OCI-LY3 (cell line): ENCODE results near the gene MARCHF3.
"Not testable (repeated sequence)": the region's sequence is repeated elsewhere in the genome, so short reads cannot be mapped to it uniquely, and the experiment has no call there.

Source experiments
- EZH2phosphoT487 ChIP-seq: fragments of 200-600 bp; shearing (Covaris generic); IDR thresholded peaks from 2 replicates; pipeline ENCODE4 v1.6.1; 2018; ENCODE audit warnings: antibody characterized with exemption, mixed run types, low read depth
- TF ChIP-seq, protein P1 (sequence below): fragments of 200-600, 300-600 bp; sonication (generic); IDR thresholded peaks from 2 replicates; pipeline ENCODE4 v1.5.1; 2014; ENCODE audit warnings: antibody characterized with exemption, low read length, low read depth

DNA sequence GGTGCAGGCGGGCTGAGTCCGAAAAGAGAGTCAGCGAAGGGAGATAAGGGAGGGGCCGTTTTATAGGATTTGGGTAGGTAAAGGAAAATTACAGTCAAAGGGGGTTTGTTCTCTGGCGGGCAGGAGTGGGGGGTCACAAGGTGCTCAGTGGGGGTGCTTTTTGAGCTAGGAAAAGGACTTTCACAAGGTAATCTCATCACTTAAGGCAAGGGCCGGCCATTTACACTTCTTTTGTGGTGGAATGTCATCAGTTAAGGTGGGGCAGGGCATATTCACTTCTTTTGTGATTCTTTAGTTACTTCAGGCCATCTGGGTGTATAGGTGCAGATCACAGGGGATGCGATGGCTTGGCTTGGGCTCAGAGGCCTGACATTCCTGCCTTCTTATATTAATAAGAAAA is 191.0 kb downstream of the MARCHF3 start:
- TF ChIP-seq, protein P1, sequence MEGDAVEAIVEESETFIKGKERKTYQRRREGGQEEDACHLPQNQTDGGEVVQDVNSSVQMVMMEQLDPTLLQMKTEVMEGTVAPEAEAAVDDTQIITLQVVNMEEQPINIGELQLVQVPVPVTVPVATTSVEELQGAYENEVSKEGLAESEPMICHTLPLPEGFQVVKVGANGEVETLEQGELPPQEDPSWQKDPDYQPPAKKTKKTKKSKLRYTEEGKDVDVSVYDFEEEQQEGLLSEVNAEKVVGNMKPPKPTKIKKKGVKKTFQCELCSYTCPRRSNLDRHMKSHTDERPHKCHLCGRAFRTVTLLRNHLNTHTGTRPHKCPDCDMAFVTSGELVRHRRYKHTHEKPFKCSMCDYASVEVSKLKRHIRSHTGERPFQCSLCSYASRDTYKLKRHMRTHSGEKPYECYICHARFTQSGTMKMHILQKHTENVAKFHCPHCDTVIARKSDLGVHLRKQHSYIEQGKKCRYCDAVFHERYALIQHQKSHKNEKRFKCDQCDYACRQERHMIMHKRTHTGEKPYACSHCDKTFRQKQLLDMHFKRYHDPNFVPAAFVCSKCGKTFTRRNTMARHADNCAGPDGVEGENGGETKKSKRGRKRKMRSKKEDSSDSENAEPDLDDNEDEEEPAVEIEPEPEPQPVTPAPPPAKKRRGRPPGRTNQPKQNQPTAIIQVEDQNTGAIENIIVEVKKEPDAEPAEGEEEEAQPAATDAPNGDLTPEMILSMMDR, result not testable (repeated sequence)
- TF ChIP-seq EZH2phosphoT487, result not testable (repeated sequence)
